Stimulated activated CD8-positive, alpha-beta memory T cell treated with anti-CD3 and anti-CD28 coated beads, Interleukin-7, amount 100 ng/mL, for 4 hours (primary cell): ENCODE results near the gene RPGRIP1L.

Experiments
- DNase-seq, 2 donors: peaks; one replicate each; pipeline ENCODE4 v3.0.0-alpha.2; 2020; ENCODE audit warnings: low read depth in 2 of 2

Gene RPGRIP1L

DNA sequence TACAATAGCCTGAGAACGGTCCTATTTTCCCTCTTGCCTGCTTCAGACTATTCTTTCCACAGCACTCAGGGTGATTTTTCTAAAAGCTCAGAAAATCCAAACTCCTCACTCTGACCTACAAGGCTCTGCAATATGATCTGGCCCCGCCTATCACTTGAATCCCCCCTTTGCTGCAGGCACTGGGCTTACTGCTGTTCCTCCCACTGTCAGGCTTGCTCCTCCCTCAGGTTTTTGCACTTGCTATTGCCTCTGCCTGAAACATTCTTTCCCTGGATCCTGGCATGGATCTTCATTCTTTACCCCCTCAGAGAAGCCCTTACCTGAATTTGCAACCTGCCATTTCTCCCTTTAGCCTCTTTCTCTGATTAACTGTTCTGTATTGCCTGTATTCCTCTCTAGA, 52.3 kb downstream of the RPGRIP1L start:
- no peak for DNase-seq

- DNase-seq: no peak
These were observed 57.2 kb downstream of the RPGRIP1L start for GRCh38 chr16:53646506-53646905.

DNA sequence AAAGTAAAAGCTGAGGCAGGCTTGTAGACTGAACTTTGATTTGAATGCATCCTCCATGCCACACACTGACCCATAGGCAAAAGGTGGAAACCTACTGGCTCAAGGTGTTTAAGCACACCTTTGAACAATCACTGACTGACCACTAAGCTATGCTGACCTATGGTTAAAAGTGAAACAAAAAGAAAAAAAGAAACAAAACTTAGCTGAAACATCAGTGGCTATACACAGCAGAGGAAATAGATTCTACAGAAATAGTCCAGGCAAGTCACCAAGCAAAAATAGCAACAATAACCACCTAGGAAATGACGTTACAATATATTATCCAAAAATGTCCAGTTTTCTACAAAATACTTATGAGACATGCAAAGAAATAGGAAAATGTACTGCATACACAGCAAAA, 60.2 kb downstream of the RPGRIP1L start:
- DNase-seq: no peak

DNA sequence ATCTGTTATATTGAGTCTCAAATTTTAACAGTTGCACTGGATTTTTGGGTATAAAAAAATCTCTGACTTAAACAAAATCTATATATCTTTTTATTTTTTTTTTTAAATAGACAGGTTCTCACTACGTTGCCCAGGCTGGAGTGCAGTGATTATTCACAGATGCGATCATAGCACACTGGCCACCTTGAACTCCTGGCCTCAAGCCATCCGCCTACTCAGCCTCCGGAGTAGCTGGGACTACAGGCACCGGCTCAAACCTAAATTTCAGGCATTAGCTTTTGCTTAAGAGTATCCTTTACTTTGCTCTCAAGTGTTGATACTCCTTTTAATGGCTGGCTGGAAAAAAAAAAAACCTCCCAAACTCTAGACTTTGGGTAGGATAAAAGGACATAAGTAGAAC, 61.6 kb downstream of the RPGRIP1L start:
- DNase-seq: no peak

DNA sequence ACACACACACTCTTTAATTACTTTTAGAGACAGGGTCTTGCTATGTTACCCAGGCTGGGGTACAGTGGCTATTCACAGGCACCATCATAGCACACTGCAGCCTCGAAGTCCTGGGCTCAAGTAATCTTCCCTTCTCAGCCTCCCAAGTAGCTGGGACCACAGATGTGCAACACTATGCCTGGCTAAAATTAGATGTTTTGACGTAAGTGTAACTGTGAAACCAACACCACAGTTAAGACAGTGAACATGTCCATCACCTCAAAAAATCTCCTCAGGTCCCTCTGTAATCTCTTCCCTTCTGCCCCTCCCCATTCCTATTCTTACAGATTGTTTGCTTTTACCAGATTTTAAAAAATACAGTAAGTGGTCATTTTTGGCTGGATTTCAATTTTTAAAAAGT, 66.7 kb downstream of the RPGRIP1L start:
- no peak for DNase-seq

DNA sequence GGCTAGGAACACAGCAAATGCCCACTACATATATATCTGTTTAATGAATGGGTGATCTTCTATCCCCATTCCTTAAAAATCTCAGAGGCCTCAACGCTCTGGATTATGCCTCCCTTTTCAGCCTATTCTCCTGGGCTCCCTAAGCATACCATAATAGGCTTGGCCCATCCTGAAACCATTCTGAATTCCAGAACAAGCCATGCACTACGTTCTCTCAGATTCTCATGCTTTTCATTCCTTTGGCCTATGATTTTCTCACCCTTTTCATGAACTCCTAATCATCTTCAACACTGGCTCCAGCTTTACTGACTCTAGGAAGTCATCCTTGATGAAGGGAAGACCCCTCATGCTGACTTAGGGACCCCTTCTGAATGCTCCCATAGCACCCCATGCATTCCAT, 71.1 kb downstream of the RPGRIP1L start:
- no peak for DNase-seq

DNA sequence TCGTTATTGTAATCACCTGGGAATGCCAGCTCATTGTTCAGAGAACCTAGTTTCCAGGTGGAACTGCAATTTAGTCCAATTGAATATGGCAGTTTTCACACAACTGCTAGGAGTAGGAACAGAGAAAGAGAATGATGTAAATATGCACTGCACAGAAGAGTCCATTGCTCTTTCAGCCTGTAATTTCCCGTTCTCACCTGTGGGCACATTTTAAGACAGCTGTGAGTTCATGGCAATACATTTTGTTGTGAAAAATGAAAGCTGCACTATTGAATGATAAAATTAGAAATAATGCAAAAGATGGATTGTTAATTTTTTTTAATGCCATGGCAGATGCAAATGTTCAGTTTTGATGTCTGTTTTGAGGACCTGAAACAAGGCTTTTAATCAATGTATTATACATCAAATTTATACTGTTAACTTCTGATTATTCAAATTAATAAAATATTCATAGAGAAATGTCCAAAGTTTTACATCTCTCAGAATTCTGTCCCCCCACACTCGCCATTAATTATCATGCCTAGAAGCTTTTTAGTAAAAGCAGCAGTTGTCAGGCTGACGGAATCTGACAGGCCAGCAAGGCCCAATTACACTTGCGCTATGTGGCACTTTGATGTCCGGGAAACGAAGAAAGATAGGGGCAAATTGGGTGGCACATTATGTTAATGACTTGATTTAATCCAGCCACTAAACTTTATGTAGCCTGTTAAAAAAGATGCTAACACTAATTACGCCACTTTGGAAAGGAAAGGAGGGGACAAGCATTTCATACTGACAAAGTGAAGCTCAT, 72.2 kb downstream of the RPGRIP1L start:
- no peak for DNase-seq

DNA sequence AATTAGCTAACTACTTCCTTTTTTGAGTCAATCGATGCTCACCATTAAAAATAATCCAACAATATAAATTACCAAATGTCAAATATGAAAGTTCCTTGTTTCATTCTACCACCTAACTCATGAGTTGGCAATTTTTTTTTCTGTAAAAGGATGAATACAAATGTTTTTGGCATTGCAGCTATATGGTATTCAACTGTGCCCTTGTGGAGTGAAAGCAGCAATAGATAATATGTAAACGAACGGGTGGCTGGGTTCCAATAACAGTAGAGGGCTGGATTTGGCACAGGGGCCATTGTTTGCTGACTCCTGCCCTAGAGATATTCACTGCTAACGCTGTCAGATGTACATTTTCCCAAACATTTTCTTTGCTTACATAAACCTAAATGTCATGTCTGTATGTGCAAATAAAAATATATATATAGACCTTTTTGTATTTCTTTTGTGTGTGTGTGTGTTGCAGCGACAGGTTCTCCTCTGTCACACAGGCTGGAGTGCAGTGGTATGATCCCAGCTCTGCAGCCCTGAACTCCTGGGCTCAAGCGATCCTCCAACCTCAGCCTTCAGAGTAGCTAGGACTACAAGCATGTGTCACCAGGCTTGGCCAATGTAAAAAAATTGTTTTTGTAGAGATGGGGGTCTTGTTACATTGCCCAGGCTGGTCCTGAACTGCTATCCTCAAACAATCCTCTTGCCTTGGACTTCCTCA, 73.9 kb downstream of the RPGRIP1L start:
- no peak for DNase-seq

DNA sequence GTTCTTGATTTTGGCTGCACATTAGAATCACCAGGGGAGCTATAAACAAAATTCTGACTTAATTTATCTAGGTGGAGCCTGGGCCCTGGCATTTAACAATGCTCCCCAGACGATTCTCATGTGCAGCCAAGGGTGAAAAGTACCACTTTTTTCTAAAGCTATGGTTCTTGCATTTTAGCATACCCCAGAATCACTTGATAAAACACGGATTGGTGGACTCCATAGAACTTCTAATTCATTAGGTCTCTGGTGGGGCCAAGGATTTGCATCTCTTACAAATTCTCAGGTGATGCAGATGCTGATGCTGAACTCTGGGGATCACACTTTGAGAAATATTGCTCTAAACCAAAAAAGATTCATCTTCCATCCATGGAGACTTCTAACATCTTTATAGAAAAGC, 74.5 kb downstream of the RPGRIP1L start:
- no peak for DNase-seq

DNA sequence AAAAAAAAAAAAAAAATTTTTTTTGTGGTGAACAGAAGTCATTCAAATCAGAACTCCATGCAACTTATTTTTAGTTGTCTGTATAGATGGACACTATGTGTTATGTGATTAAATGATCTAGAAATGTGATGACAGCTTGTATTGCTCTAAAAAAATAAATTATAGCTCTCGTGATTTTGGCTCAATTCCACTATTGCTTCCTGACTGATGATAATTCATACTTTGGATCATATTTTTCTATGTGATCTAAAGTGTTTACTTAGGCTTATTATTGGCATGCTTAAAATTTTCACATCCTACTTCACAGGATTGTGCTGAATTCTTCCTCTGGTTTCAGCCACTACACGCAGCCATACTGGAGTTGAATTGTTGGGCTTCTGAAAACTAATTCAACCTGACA, 76.8 kb downstream of the RPGRIP1L start:
- DNase-seq: no peak

GRCh38 chr16:53626161-53626560, 77.5 kb downstream of the RPGRIP1L start:
- no peak for DNase-seq

GRCh38 chr16:53625221-53625620, 78.4 kb downstream of the RPGRIP1L start:
- no peak for DNase-seq

DNA sequence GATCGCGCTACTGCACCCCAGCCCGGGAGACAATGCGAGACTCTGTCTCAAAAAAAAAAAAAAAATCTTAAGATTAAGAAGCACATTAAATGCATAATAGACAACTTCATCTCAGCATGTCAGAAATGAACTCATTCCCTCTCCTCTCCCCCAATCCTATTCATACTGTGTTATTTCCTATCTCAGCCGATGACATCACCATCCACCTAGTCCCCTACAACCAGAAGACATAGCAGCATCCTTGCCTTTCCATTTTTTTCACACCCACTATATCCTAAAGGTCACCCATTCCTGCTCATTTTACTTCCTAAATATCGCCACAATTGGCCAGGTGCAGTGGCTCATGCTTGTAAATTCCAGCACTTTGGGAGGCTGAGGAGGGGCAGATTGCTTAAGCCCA, 81.3 kb downstream of the RPGRIP1L start:
- no peak for DNase-seq

GRCh38 chr16:53620476-53620875, 83.2 kb downstream of the RPGRIP1L start:
- DNase-seq: no peak

- DNase-seq: no peak
These were observed 84.4 kb downstream of the RPGRIP1L start for GRCh38 chr16:53619235-53619634.

DNA sequence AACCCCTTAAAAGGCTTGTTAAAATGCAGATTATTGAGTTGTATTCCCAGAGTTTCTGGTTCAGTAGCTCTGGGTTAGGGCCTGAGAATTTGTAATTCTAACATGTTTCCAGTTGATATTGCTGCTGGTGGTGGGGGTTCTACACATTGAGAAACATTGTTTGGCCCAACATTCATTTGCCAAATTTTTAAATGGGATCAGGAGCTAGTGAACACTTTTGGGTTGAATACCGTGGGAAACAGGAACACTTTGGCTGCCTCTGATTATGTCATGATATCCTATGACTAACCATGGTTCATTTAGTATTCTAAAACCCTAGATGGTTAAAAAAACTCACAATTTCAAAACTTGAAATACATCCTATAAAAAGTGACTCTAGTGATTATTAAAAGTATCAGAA, 89.3 kb downstream of the RPGRIP1L start:
- DNase-seq: no peak

DNA sequence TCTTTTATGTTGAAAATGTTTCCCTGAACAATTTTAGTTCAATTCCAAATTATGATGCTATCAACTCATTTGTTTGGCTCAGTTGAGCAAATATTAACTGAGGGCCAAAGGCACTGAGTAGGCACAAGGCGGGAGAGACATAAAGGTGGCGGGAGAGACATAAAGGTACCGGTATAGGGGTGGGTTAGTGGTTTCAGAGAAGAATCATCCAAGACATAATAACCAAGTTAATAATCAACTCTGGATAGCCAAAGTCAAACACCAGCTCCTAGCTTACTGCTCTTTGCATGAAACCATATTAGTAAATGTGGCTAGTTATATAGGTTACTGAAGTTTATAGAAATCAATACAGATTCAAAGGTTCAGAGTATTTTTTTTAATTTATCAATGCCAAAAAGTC, 91.7 kb downstream of the RPGRIP1L start:
- no peak for DNase-seq

- DNase-seq: no peak
These were observed 92.4 kb downstream of the RPGRIP1L start for GRCh38 chr16:53611179-53611696.

GRCh38 chr16:53609536-53609935, 94.1 kb downstream of the RPGRIP1L start:
- no peak for DNase-seq

DNA sequence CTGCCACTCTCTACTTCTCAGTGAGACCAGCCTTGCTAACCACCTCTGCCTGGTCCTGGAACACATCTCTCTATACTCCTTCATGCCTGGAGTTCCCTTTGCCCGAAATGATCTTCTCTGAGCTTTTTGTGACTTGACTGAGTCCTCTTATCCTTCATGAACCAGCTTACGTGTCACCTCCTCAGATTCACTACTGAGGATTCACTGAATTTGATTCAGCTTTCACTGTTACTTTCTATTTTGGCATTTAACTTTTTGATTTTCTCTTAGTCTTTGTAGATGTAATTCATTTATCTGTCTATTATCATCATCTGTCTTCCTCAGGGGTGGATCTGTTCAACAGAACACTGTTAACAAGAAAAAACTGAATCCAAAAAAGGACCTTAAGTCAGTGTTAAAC, 95.6 kb downstream of the RPGRIP1L start:
- no peak for DNase-seq

DNA sequence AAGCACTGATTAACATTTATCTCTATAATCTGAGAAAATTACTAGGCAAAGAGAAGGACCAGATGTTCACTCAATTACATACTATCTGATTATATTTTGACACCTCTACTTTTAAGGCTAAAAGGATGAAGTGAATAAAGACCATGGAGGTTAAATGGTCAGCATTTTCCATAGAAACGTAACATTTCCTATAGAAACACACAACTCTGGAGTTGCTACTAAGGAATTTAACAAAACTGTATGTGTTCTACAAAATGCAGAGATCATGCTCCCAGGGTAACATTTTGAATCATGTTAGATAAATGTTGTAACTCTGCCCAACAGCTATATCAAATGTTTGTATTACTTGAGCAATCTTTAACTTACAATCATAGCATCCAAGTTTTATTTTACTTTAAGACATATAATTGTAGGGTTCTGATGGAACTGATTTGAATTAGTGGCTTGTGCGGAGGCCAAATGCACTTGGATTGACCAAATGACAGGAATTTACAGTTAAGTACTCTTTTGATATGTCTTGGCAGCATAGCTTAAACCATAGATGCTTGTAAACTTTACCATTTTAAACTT, 97.7 kb downstream of the RPGRIP1L start:
- no peak for DNase-seq

DNA sequence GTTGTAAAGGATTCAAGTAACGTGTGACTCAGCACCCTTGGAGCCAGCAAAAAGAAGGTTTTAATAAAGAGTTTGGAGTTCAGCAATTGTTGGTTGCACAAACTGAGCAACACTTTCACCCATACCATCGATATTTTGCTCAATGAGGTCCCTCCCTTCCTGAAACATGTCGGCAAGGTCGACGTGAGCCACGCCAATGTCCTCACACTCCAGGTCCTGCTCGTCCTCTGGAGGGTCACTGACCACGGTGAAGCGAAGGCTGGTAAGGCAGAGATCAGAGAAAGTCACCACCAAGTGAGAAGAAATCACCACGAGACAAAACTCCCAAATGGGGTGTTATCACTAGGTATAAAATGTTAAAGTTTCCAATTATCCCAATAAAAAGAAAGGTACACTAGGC, 98.3 kb downstream of the RPGRIP1L start:
- DNase-seq: no peak

DNA sequence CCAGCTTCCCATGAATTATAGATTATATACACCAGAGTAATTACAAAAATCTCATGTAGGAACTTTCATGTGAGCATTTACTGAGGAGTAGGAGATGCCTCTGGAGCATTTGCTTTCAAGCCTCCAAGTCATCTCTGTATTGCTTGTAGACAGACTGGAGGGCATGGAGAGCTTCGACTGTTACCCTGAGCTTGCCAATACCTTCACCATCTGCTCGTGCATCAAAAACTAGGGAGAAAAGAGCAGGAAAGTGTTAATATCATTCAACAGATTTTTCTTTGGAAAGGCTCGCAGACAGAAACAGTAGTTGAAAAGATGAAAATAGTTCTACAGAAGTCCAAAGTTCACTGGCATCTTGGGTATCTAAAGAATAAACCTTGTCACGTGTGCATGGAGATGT, 101.7 kb downstream of the RPGRIP1L start:
- DNase-seq: no peak
